Caki2 (cell line): ENCODE measurements around the gene POLR3H. TPM values are rescaled to one million over a fixed set of nuclear protein-coding genes. Genes with fewer than 3 reads are reported as not detected.
A peak's percentile ranks its signal among the peaks of the same experiment; 100 is the strongest.

Experiments used
- DNase-seq: peaks from one replicate; pipeline ENCODE4 v3.0.0-alpha.2; 2015; ENCODE audit warnings: low read depth
- in situ Hi-C: cut with HindIII; loops from 2 replicates; pipeline ENCODE4 v1.10.0; 2016; ENCODE audit warnings: low sequenced_read_pairs, low pct_unique_long_range_greater_than_20kb, mixed read lengths
- total RNA-seq: library from RNA; depleted of rRNA; stranded (reverse); fragments of >200 nt; shearing (Covaris generic); gene quantifications from 2 replicates; pipeline ENCODE4 v1.2.3, GENCODE V29; 2014; ENCODE audit warnings: low replicate concordance

POLR3H gene
- total RNA-seq, 1 experiment from 2014 or later: 26.0 TPM

GRCh38 chr22:41541484-41541883 is 2.8 kb downstream of the POLR3H start:
- in situ Hi-C loops: no loop called here
- DNase-seq: no peak

GRCh38 chr22:41540365-41540764 is 3.9 kb downstream of the POLR3H start:
- DNase-seq: no peak
- in situ Hi-C loops: no loop called here

- in situ Hi-C loops: no loop called here
- DNase-seq: no peak
Measured at GRCh38 chr22:41540006-41540315, 4.3 kb downstream of the POLR3H start.

- in situ Hi-C loops: no loop called here
Measured at GRCh38 chr22:41539146-41540005, 4.9 kb downstream of the POLR3H start.

GRCh38 chr22:41538583-41538982 is 5.7 kb downstream of the POLR3H start:
- in situ Hi-C loops: no loop called here
- DNase-seq: no peak

More at GRCh38 chr22:41539146-41540005, 4.9 kb downstream of the POLR3H start:
- DNase-seq: no peak

GRCh38 chr22:41537203-41537602 is 7.1 kb downstream of the POLR3H start:
- no peak for DNase-seq
- in situ Hi-C loops: no loop called here

GRCh38 chr22:41535244-41535643 is 9.0 kb downstream of the POLR3H start:
- DNase-seq: no peak
- in situ Hi-C loops: no loop called here

GRCh38 chr22:41534219-41534618 is 10.1 kb downstream of the POLR3H start:
- no peak for DNase-seq
- in situ Hi-C loops: no loop called here

- in situ Hi-C loops: no loop called here
- DNase-seq: peak; percentile 51
Measured at GRCh38 chr22:41532908-41533825, 11.1 kb downstream of the POLR3H start.

- in situ Hi-C loops: no loop called here
- no peak for DNase-seq
Measured at GRCh38 chr22:41531715-41532477, 12.4 kb downstream of the POLR3H start.

GRCh38 chr22:41530890-41531714 is 13.2 kb downstream of the POLR3H start:
- in situ Hi-C loops: no loop called here
- no peak for DNase-seq

- no peak for DNase-seq
- in situ Hi-C loops: no loop called here
Measured at GRCh38 chr22:41528938-41529561, 15.2 kb downstream of the POLR3H start.

GRCh38 chr22:41528132-41528766 is 16.0 kb downstream of the POLR3H start:
- in situ Hi-C loops: no loop called here
- DNase-seq: no peak

- in situ Hi-C loops: no loop called here
- no peak for DNase-seq
Measured at GRCh38 chr22:41526830-41527799, 17.2 kb downstream of the POLR3H start.

GRCh38 chr22:41526226-41526829 is 17.9 kb downstream of the POLR3H start:
- in situ Hi-C loops: no loop called here
- DNase-seq: no peak
